Measurements from ENCODE around the gene GDF10. TPM values are rescaled to one million over a fixed set of nuclear protein-coding genes. Genes with fewer than 3 reads are reported as not detected.

Gene GDF10
- total RNA-seq, 1 experiment from 2014 or later = 0.20 TPM

DNA sequence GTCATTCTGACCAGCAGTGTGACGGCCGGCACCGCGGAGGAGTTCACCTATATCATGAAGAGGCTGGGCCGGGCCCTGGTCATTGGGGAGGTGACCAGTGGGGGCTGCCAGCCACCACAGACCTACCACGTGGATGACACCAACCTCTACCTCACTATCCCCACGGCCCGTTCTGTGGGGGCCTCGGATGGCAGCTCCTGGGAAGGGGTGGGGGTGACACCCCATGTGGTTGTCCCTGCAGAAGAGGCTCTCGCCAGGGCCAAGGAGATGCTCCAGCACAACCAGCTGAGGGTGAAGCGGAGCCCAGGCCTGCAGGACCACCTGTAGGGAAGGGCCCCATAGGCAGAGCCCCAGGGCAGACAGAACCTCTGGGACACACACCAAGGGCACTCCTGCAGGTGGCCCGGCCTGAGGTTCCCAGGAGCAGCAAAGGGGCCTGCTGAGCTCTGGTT lies 57.2 kb downstream of the GDF10 start:
- H3K4me1 Mint-ChIP-seq = peaks cover 5 to 10% of the 10 kb centered on the region in 2 experiments; a peak in 3 of 4 replicates
- H3K4ac ChIP-seq (ENCODE audit: low read depth, low read length) = no peak overlapping the region
- no peak overlapping the region for H3K27ac ChIP-seq (ENCODE audit: insufficient read length, low read depth, low read length)
- no peak overlapping the region for H3T11ph ChIP-seq (ENCODE audit: low read length)
- H3K23ac ChIP-seq (ENCODE audit: insufficient read length, low read depth, low read length) = no peak overlapping the region
- no peak for DNase-seq
- no peaks in the 10 kb centered on the region for H3K79me2 ChIP-seq (ENCODE audit: insufficient read depth, low read length)
- H2BK120ac ChIP-seq (ENCODE audit: low read depth, low read length, poor library complexity, severe bottlenecking) = no peak overlapping the region
- H3K23me2 ChIP-seq (ENCODE audit: insufficient read length, low read depth, low read length, poor library complexity, severe bottlenecking) = no peaks in the 10 kb centered on the region
- H3K9me3 ChIP-seq (ENCODE audit: control insufficient read depth, low read depth, low read length) = no peaks in the 10 kb centered on the region
- H3K14ac ChIP-seq (ENCODE audit: insufficient read depth, low read length) = no peak overlapping the region
- H3K18ac ChIP-seq (ENCODE audit: insufficient read length, low read depth, low read length) = no peak overlapping the region
- H3K4me3 Mint-ChIP-seq = no peak overlapping the region
- no peak overlapping the region for H4K91ac ChIP-seq (ENCODE audit: insufficient read length, low read depth, low read length)
- H4K5ac ChIP-seq (ENCODE audit: insufficient read length, low read depth, low read length) = no peak overlapping the region
- no CpG with 5 or more reads among the region's 12 CpGs for WGBS (ENCODE audit: extremely low coverage, insufficient read length, low lambda C conversion rate)
- H3K9me3 Mint-ChIP-seq = no peaks in the 10 kb centered on the region
- H2AK5ac ChIP-seq (ENCODE audit: insufficient read length, low read length) = no peak overlapping the region
- H3K4me2 ChIP-seq (ENCODE audit: insufficient read depth, insufficient read length, low read length) = no peak overlapping the region
- H4K8ac ChIP-seq (replicated peaks; ENCODE audit: insufficient read length, low read depth, low read length) = no peak overlapping the region
- H2BK12ac ChIP-seq (ENCODE audit: insufficient read length, low read depth, low read length) = no peak overlapping the region
- no peak overlapping the region for H3K9ac ChIP-seq (ENCODE audit: extremely low read depth, insufficient read length, low read length)
- no peak overlapping the region for H3K27ac Mint-ChIP-seq
- H3K79me1 ChIP-seq (ENCODE audit: insufficient read depth, low read depth, low read length, poor library complexity, severe bottlenecking) = no peaks in the 10 kb centered on the region
- H2BK5ac ChIP-seq (ENCODE audit: insufficient read length, low read length) = no peak overlapping the region
- no peak overlapping the region for H2BK20ac ChIP-seq (ENCODE audit: low read depth, low read length, poor library complexity, severe bottlenecking)
- H3K27me3 ChIP-seq (ENCODE audit: insufficient read depth, low read length) = no peaks in the 10 kb centered on the region
- no peaks in the 10 kb centered on the region; the same call in 1 of the 2 replicates for H3K27me3 Mint-ChIP-seq (ENCODE audit: low read depth)
- no peaks in the 10 kb centered on the region for H3K36me3 Mint-ChIP-seq (ENCODE audit: insufficient read depth in 1 of 3, low read depth in 3 of 3)
- H2AFZ ChIP-seq (ENCODE audit: low read length) = no peak overlapping the region
- no peak overlapping the region for H3K56ac ChIP-seq (ENCODE audit: insufficient read length, low read depth, low read length)
- no peaks in the 10 kb centered on the region for H3K4me1 ChIP-seq (ENCODE audit: insufficient read depth, low read length)
- TF ChIP-seq, protein P1, sequence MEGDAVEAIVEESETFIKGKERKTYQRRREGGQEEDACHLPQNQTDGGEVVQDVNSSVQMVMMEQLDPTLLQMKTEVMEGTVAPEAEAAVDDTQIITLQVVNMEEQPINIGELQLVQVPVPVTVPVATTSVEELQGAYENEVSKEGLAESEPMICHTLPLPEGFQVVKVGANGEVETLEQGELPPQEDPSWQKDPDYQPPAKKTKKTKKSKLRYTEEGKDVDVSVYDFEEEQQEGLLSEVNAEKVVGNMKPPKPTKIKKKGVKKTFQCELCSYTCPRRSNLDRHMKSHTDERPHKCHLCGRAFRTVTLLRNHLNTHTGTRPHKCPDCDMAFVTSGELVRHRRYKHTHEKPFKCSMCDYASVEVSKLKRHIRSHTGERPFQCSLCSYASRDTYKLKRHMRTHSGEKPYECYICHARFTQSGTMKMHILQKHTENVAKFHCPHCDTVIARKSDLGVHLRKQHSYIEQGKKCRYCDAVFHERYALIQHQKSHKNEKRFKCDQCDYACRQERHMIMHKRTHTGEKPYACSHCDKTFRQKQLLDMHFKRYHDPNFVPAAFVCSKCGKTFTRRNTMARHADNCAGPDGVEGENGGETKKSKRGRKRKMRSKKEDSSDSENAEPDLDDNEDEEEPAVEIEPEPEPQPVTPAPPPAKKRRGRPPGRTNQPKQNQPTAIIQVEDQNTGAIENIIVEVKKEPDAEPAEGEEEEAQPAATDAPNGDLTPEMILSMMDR (conservative IDR thresholded peaks at IDR 0.05) = no peak
- no peak overlapping the region for H2BK15ac ChIP-seq (ENCODE audit: low read depth, low read length)
- no peaks in the 10 kb centered on the region for H4K20me1 ChIP-seq (ENCODE audit: control insufficient read depth, insufficient read depth, insufficient read length)
